Measurements from ENCODE around the gene GUCA1C. TPM values are rescaled to one million over a fixed set of nuclear protein-coding genes. Genes with fewer than 3 reads are reported as not detected.

The GUCA1C gene
- total RNA-seq, 2 experiments from 2014 or later: not detected

- CTCF ChIA-PET: interaction anchor here (0.8 to 4.0 kb wide), 13 partner anchors 9 to 360 kb away, joined by 3 to 23 read pairs (median 4); no protein-coding TSS in a partner anchor
- POLR2A ChIA-PET: no interaction called here
Observed at GRCh38 chr3:108914774-108915641, 38.7 kb downstream of the GUCA1C start.

- POLR2A ChIA-PET: no interaction called here
- CTCF ChIA-PET: no interaction called here
Observed at GRCh38 chr3:108909799-108910198, 43.9 kb downstream of the GUCA1C start.

DNA sequence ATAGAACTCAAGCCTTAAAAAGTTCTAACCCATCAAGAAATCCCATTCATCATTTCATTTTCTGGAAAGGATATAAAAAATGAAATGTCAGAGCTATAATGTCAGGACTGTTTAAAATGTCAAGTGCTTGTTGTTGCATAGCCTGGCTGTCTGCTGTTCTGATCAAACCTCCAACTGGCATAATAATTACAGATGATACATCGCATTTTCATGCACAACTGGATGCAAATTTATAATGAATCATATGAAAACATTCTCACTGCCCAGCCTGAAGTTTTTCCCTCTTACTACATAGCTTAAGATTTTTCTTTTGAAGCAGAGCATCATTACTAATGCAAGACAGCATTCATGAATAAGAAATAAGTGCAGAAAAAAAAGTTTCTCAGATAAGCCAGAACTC is 46.5 kb downstream of the GUCA1C start:
- CTCF ChIA-PET: no interaction called here
- POLR2A ChIA-PET: no interaction called here

- ChIA-PET CTCF (interaction anchor here (0.7 kb wide), 1 partner anchor 1033 kb away, joined by 3 read pairs; no protein-coding TSS in a partner anchor), POLR2A (no interaction called here)
Observed at GRCh38 chr3:108899530-108899929, 54.1 kb downstream of the GUCA1C start.

- ChIA-PET CTCF (no interaction called here), POLR2A (interaction anchor here (0.6 kb wide), 1 partner anchor 231 kb away, joined by 3 read pairs; no protein-coding TSS in a partner anchor)
Observed at GRCh38 chr3:108897883-108898282, 55.8 kb downstream of the GUCA1C start.

DNA sequence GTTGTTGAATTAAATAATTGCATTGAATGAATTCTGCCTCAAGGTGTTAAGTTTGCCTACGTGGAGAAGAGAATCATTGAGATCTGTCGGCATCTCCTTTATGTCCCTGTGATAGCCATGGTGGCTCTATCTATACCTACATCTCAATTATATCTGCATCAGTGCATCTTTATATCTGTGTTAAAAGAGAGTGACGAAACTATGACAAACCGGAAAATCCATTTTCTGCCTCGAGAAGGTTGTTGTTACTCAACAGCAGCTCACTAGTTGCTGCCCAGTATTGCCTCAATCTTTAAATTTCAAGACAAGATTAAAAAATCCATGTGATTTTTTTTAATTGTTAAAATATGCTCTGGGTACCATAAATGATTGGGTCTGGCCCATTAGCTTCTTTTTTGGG is 58.7 kb downstream of the GUCA1C start:
- POLR2A ChIA-PET: no interaction called here
- CTCF ChIA-PET: no interaction called here

DNA sequence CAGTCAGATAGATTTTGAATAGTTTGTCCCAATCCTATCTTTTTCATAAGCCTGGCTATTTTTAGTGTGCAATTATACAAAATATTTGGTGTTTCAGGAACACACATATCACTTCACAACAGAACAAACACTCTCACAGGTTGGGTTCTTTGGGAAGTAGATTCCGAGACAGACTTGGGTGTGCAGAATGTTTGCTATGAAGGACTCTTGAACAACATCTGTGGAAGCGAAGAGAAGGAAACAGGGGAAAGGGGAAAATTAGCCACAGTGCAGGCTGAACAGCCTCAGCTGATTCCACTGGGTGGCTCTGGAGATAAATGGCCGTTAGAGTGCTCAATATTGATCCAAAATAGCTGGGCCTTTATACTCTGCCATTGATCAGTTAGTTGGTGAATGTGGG is 61.8 kb downstream of the GUCA1C start:
- POLR2A ChIA-PET: no interaction called here
- CTCF ChIA-PET: interaction anchor here (1.1 kb wide), 1 partner anchor 23 kb away, joined by 5 read pairs; no protein-coding TSS in a partner anchor

DNA sequence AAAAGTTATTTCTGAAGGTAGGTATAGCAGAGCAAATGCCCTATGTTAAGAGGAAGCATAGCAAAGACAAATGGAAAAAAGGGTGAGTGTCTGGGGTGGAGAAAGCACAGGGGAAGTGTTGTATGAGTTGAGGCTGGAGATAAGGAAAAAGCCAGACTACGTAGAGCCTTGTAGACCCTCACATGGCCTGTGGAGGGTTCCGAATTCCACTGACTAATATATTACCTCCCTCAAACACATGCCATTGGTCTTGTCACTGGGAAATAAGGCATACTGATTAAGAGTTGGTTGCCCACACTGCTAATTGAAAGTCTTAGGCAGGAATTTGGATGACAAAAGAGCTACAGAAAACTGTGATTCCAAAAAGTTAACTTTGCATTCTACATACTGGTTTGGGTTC is 65.9 kb downstream of the GUCA1C start:
- ChIA-PET CTCF (no interaction called here), POLR2A (interaction anchor here (0.6 kb wide), 1 partner anchor 190 kb away, joined by 8 read pairs; no protein-coding TSS in a partner anchor)

GRCh38 chr3:108887121-108887520 is 66.6 kb downstream of the GUCA1C start:
- ChIA-PET POLR2A (no interaction called here), CTCF (no interaction called here)

DNA sequence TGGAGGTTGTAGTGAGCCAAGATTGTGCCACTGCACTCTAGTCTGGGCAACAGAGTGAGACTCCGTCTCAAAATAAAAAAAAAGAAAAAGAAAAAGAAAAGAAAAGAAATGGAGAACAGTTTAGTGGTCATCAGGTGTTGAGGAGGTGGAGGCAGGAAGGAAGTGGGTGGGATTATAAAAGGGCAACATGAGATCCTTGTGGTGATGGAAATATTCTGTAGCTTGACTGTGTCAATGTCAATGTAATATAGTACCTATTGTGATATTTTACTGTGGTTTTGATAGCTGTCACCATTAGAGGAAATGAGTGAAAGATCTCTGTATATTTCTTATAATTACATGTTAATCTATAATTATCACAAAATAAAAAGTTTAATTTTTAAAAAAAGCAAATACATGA is 70.3 kb downstream of the GUCA1C start:
- POLR2A ChIA-PET: no interaction called here
- CTCF ChIA-PET: interaction anchor here (1.4 kb wide), 1 partner anchor 64 kb away, joined by 3 read pairs; no protein-coding TSS in a partner anchor

- CTCF ChIA-PET: interaction anchor here (1.4 kb wide), 1 partner anchor 64 kb away, joined by 3 read pairs; no protein-coding TSS in a partner anchor
- POLR2A ChIA-PET: no interaction called here
Observed at GRCh38 chr3:108882762-108883161, 70.9 kb downstream of the GUCA1C start.

DNA sequence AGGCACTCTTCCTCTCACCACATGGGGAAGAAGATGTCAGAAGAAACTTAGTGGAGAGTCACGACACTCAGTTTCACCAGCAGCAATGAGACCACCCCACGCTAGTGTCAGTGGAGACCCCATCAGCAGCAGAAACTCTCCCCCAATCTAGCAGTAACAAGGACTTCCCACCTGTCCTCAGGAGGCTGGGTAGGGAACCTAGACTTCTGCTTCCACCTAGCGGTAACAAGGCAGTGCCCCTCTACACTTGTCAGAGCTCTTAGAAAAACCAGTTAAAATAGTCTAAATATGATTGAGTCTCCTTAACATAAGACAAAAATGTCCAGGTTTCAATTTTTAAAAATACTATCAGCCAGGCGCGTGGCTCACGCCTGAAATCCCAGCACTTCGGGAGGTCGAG is 73.8 kb downstream of the GUCA1C start:
- ChIA-PET CTCF (no interaction called here), POLR2A (no interaction called here)

GRCh38 chr3:108877901-108878300 is 75.8 kb downstream of the GUCA1C start:
- ChIA-PET POLR2A (interaction anchor here (0.6 kb wide), 1 partner anchor 808 kb away, joined by 7 read pairs; no protein-coding TSS in a partner anchor), CTCF (no interaction called here)

GRCh38 chr3:108863799-108864135 is 89.9 kb downstream of the GUCA1C start:
- ChIA-PET POLR2A (interaction anchor here (0.6 kb wide), 1 partner anchor 46 kb away, joined by 3 read pairs; no protein-coding TSS in a partner anchor), CTCF (interaction anchor here (1.1 kb wide), 1 partner anchor 200 kb away, joined by 4 read pairs; no protein-coding TSS in a partner anchor)

- CTCF ChIA-PET: interaction anchor here (1.1 kb wide), 1 partner anchor 199 kb away, joined by 4 read pairs; no protein-coding TSS in a partner anchor
- POLR2A ChIA-PET: interaction anchor here (0.6 to 1.1 kb wide), 2 partner anchors 25 to 45 kb away, joined by 3 read pairs; no protein-coding TSS in a partner anchor
Observed at GRCh38 chr3:108862865-108863798, 90.5 kb downstream of the GUCA1C start.

GRCh38 chr3:108861401-108861800 is 92.3 kb downstream of the GUCA1C start:
- ChIA-PET POLR2A (no interaction called here), CTCF (no interaction called here)
